Activated gamma-delta T cell treated with anti-CD3 and anti-CD28 coated beads, Interleukin-2, amount 50 U/mL, for 16 hours (primary cell): ENCODE data around the gene MEIKIN.
"Not testable (repeated sequence)": the region's sequence is repeated elsewhere in the genome, so short reads cannot be mapped to it uniquely, and the experiment has no call there.

Experiments
- DNase-seq: peaks from one replicate; pipeline ENCODE4 v3.0.0-alpha.2; 2020; ENCODE audit warnings: low read depth

The MEIKIN gene

DNA sequence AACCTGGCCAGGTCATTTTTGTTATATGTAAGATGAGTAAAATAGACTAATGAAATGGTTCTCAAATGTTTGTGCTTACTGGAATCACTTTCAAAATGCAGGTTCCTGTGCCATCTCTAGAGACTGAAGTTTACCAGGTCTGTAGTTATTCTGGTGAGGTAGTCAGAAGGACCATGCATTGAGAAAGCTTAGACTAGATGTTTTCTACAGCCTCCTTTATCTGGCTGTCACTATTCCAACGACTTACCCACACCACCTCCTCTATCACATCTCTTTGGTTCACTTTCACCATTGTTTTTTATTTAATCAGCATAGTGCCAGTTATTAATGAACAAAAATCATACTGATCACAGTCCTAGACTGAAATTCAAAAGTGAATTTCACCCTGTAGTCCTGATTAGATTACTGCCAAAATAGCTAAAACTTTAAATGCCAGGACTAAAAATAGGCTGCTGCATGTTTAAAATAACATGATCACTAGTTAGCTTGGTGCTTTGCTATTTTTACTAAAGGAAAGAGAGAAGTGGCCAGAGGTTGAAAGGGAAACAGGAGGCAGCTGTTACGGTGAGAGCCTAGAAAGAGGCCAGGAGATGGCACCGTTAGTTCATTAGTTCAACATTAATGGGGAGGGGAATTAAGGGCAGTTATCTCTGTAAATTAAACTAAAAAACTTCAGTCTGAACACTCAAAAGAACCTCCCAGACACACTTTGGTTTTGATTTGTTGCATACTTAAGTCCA lies 134.8 kb downstream of the MEIKIN start:
- DNase-seq: no peak

DNA sequence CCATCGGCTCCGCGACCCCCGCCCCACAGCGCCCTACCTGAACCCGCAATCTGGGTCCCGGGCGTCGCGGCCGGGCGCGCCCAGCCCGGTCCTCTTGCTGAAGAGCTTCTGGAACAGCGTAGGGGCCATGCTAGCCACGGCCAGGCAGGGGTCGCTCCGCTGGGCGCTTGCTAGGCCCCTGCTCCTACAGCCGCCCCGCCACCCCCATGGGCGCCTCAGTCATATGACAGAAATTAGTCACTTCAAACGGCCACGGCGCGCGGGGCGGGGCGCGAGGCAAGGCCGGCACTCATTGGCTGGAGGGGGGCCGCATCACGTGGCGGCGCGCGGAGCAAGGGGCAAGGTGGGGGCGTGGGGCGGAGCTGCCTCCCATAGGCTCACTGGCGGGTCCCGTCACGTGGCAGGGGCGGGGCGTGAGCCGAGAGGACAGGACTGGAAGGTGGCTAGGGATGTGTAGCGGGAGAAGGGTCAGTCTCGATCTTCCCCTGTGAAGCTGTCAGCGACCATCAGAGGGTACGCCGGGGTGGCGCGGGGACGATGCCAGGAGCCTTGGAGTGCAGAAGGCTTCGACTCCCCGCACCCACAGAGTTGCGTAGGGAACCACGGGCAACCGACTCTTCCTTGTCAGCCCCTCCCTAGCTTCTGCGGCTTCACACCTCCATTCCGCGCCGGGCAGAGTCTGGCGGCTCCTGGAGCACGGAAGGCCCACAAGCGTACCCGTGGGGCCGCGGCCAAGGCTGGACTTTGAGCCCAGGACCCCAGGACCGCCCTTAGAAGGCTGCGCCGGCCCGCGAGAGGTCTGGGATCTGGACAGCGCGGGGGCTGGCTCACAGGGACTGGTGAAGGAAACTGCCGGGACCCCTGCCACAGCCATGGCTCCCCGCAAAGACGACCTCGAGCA lies 148.4 kb downstream of the MEIKIN start, which contains the start of gene FNIP1:
Gene FNIP1, minus strand, starts transcription at position 225 of the 901 bp plus-strand sequence. Its CDS starts 96 bp downstream, at position 129.
- DNase-seq: peak; percentile 98

DNA sequence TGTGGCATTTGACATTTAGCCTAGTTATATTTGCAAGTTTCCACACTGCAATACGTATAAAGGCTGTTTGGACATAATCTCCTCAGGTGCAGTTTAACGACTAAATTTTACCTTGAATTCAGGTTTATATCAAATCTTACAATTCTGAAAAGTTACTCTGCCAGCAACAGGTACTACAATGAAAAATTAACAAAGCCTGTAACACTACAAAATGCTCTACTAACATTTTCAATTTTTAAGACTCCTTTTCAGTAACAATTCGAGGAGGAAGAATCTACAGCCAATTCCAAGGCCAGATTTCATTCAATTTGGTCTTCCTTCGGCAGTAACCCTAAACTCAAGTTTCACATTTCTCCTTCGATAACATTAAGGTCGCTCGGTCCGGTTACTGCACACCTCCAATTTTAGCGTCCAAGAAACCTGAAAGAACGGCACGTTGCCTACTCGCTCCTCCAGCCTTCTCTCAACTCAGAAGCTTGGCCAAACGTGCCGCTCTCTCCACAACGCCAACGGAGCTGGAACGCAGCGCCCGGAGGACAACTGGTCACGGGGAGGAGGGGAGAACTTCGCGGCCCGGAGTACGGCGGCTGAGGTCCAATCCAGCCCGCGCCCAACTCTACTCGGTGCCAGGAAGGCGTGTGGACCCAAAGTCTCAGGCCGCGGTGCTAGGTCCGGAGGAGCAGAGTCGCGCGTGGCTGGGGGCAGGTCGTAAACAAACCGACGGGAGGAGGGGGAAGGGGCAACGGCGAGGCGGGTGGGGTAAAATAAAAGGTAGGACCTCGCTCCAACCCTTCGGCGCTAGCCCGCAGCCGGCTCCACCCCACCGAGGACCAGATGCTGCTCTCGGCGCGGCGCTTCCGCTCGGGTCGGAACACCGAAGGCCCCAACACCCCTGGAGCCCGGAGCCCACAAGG lies 149.3 kb downstream of the MEIKIN start:
- DNase-seq: peak; percentile 20

DNA sequence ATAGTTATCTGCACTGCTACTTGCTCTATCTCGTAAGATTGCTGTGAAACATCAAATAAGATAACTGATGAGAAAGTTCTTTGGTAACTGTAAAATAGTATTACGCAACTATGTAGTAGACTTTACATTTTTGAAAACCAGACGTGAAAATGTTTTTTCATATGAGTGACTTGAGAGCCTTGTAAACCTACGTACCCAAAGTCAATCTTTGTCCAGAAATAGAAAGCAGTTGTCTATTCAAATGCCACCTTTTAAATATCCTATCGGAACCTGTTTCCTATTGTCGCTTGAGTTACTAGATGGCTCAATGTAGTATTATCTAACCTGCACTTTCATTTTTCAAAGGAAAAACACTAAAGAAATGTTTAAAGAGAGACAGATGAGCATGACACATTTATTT lies 150.2 kb downstream of the MEIKIN start:
- no peak for DNase-seq

DNA sequence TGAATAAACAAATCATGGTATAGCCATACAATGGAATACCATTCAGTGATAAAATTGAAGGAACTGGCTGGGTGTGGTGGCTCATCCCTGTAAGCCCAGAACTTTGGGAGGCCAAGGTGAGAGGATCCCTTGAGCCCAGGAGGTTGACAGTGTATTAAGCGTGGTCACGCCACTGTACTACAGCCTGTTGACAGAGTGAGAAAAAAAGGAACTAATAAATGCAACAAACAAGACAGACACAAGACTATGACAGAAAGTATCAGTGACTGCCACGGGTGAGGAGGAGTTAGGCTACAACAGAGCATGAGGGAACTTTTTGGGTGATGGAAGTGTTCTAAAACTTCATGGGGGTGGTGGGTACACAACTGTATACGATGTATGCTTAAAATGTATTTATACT lies 150.9 kb downstream of the MEIKIN start:
- no peak for DNase-seq

DNA sequence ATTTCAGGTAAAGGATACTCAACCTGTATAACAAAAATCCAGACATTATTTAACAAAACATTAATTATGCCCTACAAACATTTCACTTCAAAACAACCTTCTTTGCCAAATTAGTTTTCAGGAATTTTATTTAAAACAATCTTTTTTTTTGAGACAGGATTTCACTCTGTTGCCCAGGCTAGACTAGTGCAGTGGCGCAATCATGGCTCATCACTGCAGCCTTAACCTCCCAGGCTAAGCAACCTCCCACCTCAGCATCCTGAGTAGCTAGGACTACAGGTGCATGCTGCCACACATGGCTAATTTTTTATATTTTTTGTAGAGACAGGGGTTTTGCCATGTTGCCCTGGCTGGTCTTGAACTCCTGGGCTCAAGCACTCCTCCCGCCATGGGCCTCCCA lies 152.6 kb downstream of the MEIKIN start:
- no peak for DNase-seq

DNA sequence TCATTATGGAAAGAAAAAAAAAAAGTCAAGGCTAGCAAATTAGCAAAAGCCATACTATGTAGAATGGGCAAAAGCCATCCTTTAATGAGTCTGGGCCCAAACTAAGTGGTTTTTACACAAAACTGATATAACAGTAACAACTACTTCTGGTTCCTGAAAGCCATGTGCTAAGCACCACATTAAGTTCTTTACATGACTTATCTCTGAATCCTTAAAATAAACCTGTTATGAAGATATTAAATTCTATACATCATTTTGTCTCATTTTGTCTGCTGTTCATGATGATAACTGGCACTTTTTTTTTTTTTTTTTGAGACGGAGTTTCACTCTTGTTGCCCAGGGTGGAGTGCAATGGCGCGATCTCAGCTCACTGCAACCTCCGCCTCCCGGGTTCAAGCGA lies 153.6 kb downstream of the MEIKIN start:
- no peak for DNase-seq

DNA sequence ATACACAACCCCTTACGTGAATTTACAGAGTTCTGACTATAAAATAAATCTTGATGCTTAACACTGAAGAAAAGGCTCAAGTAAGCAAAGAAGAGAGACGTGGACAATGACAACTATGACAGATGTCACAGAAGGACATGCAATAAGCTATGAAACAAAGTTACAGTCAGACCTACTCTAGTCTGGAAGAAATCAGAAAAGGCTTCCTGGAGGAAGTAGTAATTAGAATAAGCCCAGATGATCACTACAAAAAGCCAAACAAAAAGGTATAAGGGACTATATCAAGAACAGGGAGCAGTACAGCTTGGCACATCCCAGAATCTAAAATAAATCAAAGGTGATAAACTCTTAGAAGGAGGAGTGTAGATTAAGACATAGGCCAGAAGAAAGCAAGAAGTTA lies 154.9 kb downstream of the MEIKIN start:
- DNase-seq: no peak

DNA sequence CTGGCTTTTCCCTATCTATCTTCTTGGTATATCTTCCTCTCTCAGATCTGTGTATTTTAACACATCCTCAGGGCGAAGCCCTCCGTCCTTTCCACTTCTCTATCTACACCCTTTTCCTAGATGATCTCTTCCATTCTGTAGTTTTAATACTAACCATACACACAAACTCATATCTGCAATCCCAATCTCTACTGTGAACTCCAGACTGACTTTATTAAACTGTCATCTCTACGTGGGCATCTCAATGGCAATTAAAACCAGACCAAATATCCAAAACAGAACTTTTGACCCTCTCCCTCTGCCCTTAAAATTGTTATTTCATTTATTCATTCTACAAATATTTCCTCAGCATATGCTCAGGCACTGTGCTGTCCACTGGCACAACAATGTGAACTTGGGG lies 155.7 kb downstream of the MEIKIN start:
- no peak for DNase-seq

DNA sequence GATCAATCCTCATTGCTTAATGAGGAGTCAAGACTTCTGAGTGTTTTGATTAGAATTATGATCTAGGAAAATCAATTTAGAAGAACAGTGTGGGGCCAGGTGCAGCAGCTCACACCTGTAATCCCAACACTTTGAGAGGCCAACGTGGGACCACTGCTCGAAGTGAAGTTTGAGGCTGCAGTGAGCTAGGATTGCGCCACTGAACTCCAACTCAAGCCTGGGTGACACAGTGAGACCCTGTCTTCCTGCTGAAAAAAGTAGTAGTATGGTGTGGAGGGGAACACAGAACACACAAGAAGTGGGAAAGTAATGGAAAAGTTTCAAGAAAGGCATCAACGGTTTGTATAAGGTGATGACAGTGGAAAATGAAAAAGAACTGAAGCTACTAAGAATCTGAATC lies 157.7 kb downstream of the MEIKIN start:
- no peak for DNase-seq

DNA sequence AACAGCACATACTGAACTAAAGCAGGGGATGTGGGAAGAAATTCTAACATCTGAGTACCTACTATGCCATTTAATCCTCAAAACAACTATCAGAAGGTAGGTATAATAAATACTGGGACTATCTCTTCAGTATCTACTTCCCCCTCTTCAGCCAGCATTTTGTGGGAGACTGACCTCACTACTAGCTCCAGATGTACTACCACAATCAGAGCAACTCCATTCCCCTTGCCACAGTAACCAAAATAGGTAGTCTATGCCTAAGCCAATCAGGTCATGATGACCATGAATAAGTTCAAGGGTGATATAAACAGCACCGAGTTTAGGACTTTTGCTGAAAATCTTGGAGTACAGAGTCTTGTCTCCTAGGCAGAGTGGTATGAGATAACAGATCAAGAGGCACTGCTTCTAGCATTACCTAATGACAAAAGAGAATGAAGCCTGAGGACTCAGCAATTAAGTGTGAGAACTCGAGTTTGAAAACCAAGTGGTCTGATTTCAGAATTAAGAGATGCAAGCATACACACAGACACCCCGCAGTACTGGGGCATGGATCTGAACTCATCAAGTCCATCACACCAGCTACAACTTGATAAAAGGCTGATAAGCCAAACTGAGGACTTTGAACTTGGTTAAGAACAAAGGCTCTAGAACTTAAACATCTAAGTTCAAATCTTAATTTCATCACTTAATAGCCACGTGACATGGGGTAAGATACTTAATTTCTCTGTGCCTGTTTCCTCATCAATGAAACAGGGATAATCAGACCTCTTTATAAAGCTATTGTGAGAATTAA lies 158.4 kb downstream of the MEIKIN start:
- DNase-seq: no peak

DNA sequence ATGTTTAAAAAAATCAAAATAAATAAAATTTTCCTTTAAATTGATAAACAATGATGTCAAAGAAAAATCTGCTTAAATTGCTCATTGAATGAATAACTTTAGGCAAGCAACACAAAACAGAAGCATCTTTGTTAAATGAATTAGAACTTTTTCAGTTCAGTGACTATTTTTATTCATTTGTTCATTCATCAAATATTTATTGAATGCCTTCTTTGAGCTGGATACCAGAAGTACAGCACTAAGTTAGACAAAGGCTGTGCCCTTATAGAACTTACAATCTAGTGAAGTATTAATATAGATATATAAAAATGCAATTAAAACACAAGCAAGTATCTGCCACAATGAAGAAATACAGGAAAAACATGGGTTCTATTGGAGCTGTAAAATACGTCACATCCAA lies 159.4 kb downstream of the MEIKIN start:
- no peak for DNase-seq

DNA sequence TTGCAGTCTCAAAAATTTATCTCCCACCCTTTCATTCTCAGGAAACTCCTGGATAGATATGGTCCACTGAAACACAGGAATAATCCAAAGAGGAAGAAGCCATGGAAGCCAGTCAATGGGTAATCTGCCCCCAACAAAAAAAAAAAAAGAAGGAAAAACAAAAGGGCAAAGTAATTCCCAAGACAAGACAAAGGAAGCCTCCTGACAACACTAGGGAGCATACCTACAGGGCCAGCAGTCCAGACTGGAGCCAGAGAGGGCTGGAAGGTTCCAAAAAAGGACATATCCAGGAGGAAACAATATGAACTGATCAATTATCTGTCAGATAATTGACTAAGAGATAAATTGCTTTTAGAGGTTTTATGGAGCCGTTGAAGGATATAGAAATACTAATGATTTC lies 161.6 kb downstream of the MEIKIN start:
- no peak for DNase-seq

DNA sequence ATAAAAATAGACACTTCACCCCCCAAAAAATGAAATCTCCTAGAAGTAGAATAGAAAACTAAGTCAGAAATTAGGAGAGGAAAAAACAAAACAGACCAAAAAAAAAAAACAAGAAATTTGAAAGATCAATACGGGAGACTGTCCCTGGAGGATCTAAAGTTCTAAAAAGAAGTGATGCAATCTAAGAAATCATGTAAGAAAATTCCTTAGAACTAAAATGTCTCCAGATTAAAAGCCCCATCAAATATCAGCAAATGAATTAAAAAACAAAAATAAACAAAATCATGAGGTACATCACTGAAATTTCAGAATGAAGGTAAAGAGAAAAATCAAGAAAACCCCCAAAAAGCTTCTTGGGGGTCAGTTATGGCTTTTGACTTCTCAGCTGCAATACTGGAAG lies 162.1 kb downstream of the MEIKIN start:
- no peak for DNase-seq

DNA sequence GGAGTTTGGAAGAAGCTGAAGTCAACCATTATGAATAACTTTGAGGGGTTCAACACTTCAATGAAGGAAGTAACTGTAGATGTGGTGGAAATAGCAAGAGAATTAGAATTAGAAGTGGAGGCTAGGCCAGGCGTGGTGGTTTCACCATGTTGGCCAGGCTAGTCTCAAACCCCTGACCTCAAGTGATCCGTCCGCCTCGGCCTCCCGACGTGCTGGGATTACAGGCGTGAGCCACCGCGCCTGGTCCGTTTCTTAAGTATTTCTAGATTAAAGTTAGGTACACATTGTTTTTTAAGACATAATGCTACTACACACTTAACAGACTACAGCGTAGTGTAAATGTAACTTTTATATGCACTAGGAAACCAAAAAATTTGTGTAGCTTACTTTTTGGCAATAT lies 162.7 kb downstream of the MEIKIN start:
- no peak for DNase-seq

DNA sequence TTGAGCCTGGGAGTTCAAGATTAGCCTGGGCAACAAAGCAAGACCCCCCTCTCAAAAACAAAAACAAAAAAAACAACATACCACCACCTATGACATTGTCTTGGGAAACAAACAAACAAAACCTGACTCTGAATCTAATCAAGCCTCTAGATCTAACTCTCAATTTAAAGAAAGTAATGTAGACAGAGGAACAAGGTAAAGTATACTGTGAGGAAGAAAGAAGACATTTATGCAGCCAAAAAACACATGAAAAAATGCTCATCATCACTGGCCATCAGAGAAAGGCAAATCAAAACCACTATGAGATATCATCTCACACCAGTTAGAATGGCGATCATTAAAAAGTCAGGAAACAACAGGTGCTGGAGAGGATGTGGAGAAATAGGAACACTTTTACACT lies 167.3 kb downstream of the MEIKIN start:
- not testable (repeated sequence) for DNase-seq

DNA sequence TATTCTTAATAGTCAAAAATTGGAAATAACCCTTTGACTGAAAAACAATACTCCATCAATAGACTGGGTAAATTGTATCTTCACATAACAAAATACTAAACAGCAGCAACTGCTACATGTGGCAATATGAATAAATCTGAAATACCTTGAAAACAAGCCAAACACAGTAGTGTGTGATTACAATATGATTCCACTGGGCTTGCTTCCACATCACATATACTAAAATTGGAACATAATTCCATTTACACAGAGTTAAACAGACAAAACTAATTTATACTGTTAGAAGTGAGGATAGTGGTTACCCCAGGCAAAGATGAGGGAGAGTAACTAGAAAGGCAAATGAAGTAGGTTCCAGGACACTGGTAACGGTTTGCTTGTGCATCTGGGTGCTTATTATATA lies 169.0 kb downstream of the MEIKIN start:
- no peak for DNase-seq

DNA sequence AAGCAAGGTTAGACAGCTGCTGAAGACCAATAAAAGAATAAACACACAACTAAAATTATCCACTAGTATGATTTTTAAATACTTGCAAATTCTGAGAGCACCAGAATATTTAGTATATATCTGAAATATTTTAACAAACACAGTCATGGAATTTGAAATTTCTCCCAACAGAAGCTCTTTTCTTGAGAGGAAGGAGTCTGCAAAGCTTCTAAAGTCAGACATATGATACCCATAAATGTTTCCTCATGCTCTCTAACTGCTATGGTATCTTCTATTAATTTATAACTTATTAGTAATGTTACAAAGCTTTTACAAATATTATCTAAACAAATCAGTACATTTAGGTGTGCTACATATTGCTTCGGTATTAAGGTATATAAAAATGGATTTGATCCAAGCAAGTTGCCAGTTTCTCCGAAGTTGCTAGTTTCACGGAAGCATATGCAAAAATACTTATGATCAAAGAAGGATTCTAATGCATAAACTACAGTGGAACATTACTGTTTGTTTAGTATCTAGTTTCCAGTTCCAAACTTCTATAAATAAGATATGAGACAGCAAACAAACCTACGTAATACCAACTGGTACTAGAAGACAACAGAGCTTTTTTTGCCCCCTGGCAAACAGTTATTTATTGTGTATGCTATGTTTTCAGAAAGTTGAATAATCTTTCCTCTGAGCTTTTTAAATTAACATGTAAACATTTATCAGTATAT lies 170.7 kb downstream of the MEIKIN start:
- DNase-seq: no peak

DNA sequence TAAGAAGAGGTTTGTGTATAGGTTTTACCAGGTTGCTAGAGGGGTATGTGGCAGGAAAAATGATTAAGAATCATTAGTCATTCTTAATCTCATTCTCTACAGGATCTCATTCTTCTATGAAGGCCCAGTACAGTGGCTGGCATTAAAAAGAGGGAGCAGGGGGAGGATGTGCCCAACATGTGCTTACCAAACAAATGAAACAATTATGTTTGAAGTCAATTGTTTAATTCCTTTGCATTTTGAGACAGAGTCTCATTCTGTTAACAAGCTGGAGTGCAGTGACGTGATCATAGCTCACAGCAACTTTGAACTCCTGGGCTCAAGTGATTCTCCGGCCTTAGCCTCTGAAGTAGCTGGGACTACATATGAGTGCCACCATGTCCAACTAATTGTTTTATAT lies 171.7 kb downstream of the MEIKIN start:
- DNase-seq: no peak

DNA sequence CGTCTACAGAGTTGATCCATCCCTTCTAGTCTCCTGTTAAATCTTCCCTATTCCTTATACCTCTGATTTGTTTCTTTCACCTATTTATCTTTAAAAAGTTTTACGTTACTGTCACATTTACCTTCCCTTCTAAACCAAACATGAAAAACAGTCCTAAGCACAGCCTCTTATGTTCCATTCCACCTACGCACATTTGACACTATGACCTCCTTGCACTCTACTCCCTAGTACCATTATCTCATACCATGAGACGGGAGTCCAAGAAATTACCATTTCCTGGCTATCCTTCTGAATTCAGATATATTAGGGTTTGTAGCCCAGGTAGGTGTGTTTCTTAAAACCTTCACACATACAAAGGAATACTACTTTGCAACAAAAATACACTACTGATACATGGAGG lies 173.8 kb downstream of the MEIKIN start:
- no peak for DNase-seq

DNA sequence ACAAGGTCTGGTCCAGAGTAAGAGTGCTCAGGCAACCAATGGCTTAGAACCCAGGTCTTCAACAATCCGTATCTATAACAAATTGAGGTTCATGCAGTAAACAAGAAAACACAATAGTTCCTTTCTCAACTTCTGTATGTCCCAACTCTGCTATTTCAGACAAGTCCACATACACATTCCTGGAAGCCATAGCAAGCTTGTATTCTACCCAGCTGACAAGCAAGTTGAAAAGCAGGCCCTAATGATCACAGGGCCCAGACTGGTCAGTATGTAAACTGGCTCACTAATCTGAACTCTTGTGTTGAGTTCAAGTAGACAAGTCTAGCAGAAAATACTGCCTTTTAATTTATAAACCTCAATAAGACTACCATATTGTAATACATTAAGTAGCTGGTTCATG lies 175.5 kb downstream of the MEIKIN start:
- no peak for DNase-seq
